WTC11 (cell line): Measurements from ENCODE around the gene IBA57. TPM values are rescaled to one million over a fixed set of nuclear protein-coding genes. Genes with fewer than 3 reads are reported as not detected.

Experiments
- ATAC-seq: fragments of 200-7000 bp; cut with Tn5 transposase; 2 replicates; pipeline ENCODE4 v1.10.0; 2021; ENCODE audit warnings: mild to moderate bottlenecking, moderate library complexity
- CTCF ChIA-PET: fragments of 300-600 bp; sonication (Branson Sonifier 250); formaldehyde crosslinking; loops from one replicate; lab custom pipeline; 2021; ENCODE audit warnings: antibody characterized with exemption; lab: Charles Lee
- POLR2A ChIA-PET: fragments of 350-600 bp; sonication (Branson Sonifier 250); formaldehyde crosslinking; loops from one replicate; lab custom pipeline; 2021; ENCODE audit warnings: antibody characterized with exemption; lab: Charles Lee
- DNase-seq: peaks from one replicate; pipeline ENCODE4 v3.0.0; 2021; ENCODE audit warnings: low spot score
- H3K27ac Mint-ChIP-seq: 2 replicates; pipeline ENCODE4 v1.8.0; 2021; ENCODE audit warnings: mixed read lengths
- H3K27me3 Mint-ChIP-seq: 2 replicates; pipeline ENCODE4 v1.8.0; 2021; ENCODE audit warnings: low read depth, mild to moderate bottlenecking, moderate library complexity, mixed read lengths
- H3K36me3 Mint-ChIP-seq: 2 replicates; pipeline ENCODE4 v1.8.0; 2021; ENCODE audit warnings: mixed read lengths
- H3K4me1 Mint-ChIP-seq: 2 replicates; pipeline ENCODE4 v1.8.0; 2022; ENCODE audit warnings: mixed read lengths
- H3K4me3 Mint-ChIP-seq: 2 replicates; pipeline ENCODE4 v1.8.0; 2021; ENCODE audit warnings: mild to moderate bottlenecking, moderate library complexity, mixed read lengths
- H3K9me3 Mint-ChIP-seq: 2 replicates; pipeline ENCODE4 v1.8.0; 2021; ENCODE audit warnings: mixed read lengths
- EMX1 ChIP-seq: fragments of 250-450 bp; sonication (Bioruptor Pico); IDR thresholded peaks from 2 replicates; pipeline ENCODE4 v1.8.0; 2021; ENCODE audit warnings: mild to moderate bottlenecking
- FOXP1 ChIP-seq: sonication (generic); formaldehyde crosslinking; IDR thresholded peaks from 2 replicates; pipeline ENCODE4 v1.8.0; 2022; ENCODE audit warnings: missing genetic modification reagents, mild to moderate bottlenecking, moderate library complexity, borderline replicate concordance
- JAZF1 ChIP-seq: fragments of 250-450 bp; sonication (Bioruptor Pico); IDR thresholded peaks from 2 replicates; pipeline ENCODE4 v1.9.0; 2021; ENCODE audit warnings: moderate library complexity, mild to moderate bottlenecking, inconsistent platforms
- JUN ChIP-seq: sonication (generic); formaldehyde crosslinking; IDR thresholded peaks from 2 replicates; pipeline ENCODE4 v1.8.0; 2023; ENCODE audit warnings: mild to moderate bottlenecking, missing genetic modification reagents
- MYBL2 ChIP-seq: sonication (generic); formaldehyde crosslinking; IDR thresholded peaks from 2 replicates; pipeline ENCODE4 v1.8.1; 2023; ENCODE audit warnings: mild to moderate bottlenecking, moderate library complexity, missing genetic modification reagents
- NFATC4 ChIP-seq: fragments of 250-450 bp; sonication (Bioruptor Pico); IDR thresholded peaks from 2 replicates; pipeline ENCODE4 v1.9.0; 2021; ENCODE audit warnings: mild to moderate bottlenecking
- NR1H2 ChIP-seq: sonication (generic); formaldehyde crosslinking; IDR thresholded peaks from 2 replicates; pipeline ENCODE4 v1.9.0; 2021; ENCODE audit warnings: mild to moderate bottlenecking, moderate library complexity, missing genetic modification reagents
- SMAD4 ChIP-seq: sonication (generic); formaldehyde crosslinking; IDR thresholded peaks from 2 replicates; pipeline ENCODE4 v1.8.0; 2022; ENCODE audit warnings: mild to moderate bottlenecking, missing genetic modification reagents
- TCF7 ChIP-seq: sonication (generic); formaldehyde crosslinking; IDR thresholded peaks from 2 replicates; pipeline ENCODE4 v1.8.0; 2022; ENCODE audit warnings: mild to moderate bottlenecking, low read depth, missing genetic modification reagents, moderate library complexity
- ZNF121 ChIP-seq: sonication (generic); formaldehyde crosslinking; IDR thresholded peaks from 2 replicates; pipeline ENCODE4 v1.8.0; 2023; ENCODE audit warnings: missing genetic modification reagents
- ZNF671 ChIP-seq: fragments of 250-450 bp; sonication (Bioruptor Pico); IDR thresholded peaks from 2 replicates; pipeline ENCODE4 v1.8.0; 2021; ENCODE audit warnings: mild to moderate bottlenecking
- total RNA-seq: library from RNA; stranded (reverse); gene quantifications from 3 replicates; pipeline ENCODE4 v1.2.3, GENCODE V29; 2021
- TF ChIP-seq, protein P1 (sequence below): sonication (generic); formaldehyde crosslinking; IDR thresholded peaks from 2 replicates; pipeline ENCODE4 v1.8.1; 2023; ENCODE audit warnings: mild to moderate bottlenecking, missing genetic modification reagents
- TF ChIP-seq, protein P2 (sequence below): fragments of 250-450 bp; sonication (Bioruptor Pico); IDR thresholded peaks from 2 replicates; pipeline ENCODE4 v1.9.0; 2021; ENCODE audit warnings: mild to moderate bottlenecking
- TF ChIP-seq, protein P3 (sequence below): sonication (generic); formaldehyde crosslinking; IDR thresholded peaks from 2 replicates; pipeline ENCODE4 v1.8.0; 2022; ENCODE audit warnings: mild to moderate bottlenecking, missing genetic modification reagents
- TF ChIP-seq, protein P4 (sequence below): sonication (generic); formaldehyde crosslinking; IDR thresholded peaks from 2 replicates; pipeline ENCODE4 v1.8.0; 2023; ENCODE audit warnings: mild to moderate bottlenecking, missing genetic modification reagents
- TF ChIP-seq, protein P5 (sequence below): sonication (generic); formaldehyde crosslinking; IDR thresholded peaks from 2 replicates; pipeline ENCODE4 v1.8.1; 2023; ENCODE audit warnings: mild to moderate bottlenecking, missing genetic modification reagents, borderline replicate concordance
- TF ChIP-seq, protein P6 (sequence below): sonication (generic); formaldehyde crosslinking; IDR thresholded peaks from 2 replicates; pipeline ENCODE4 v1.8.1; 2022; ENCODE audit warnings: mild to moderate bottlenecking, missing genetic modification reagents, moderate library complexity, borderline replicate concordance
- TF ChIP-seq, protein P7 (sequence below): sonication (generic); formaldehyde crosslinking; conservative IDR thresholded peaks from 2 replicates; pipeline ENCODE4 v1.8.1; 2023; ENCODE audit warnings: mild to moderate bottlenecking, low read depth, missing genetic modification reagents, moderate library complexity

The IBA57 gene
- total RNA-seq, 1 experiment from 2014 or later: 11.4 TPM

DNA sequence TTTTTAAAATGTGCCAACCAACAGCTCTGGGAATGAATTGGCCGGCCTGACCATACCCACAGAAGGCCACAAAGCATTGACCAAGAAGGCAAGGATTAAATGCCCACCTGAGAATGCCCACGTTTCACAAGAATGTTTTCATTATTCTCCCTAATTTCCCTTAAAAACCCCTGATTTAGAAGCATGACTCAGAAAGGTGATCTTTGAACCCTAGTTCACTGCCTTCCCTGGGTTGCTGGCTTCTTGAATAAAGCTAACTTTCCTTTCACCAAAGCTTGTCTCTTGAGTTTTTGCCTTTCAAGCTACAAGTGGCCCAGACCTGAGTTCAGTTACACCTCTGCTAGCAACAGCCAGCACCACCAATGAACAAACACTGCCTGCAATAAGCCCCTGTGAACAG, 42.1 kb upstream of the IBA57 start:
- Mint-ChIP-seq H3K27ac (no peak overlapping the region), H3K36me3 (peaks cover 10% of the 10 kb centered on the region), H3K9me3 (peaks cover 26% of the 10 kb centered on the region), H3K4me3 (no peak overlapping the region), H3K4me1 (no peaks in the 10 kb centered on the region), H3K27me3 (peaks cover 88% of the 10 kb centered on the region)
- TF ChIP-seq, protein P1, sequence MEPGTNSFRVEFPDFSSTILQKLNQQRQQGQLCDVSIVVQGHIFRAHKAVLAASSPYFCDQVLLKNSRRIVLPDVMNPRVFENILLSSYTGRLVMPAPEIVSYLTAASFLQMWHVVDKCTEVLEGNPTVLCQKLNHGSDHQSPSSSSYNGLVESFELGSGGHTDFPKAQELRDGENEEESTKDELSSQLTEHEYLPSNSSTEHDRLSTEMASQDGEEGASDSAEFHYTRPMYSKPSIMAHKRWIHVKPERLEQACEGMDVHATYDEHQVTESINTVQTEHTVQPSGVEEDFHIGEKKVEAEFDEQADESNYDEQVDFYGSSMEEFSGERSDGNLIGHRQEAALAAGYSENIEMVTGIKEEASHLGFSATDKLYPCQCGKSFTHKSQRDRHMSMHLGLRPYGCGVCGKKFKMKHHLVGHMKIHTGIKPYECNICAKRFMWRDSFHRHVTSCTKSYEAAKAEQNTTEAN: no peak
- TF ChIP-seq, protein P2, sequence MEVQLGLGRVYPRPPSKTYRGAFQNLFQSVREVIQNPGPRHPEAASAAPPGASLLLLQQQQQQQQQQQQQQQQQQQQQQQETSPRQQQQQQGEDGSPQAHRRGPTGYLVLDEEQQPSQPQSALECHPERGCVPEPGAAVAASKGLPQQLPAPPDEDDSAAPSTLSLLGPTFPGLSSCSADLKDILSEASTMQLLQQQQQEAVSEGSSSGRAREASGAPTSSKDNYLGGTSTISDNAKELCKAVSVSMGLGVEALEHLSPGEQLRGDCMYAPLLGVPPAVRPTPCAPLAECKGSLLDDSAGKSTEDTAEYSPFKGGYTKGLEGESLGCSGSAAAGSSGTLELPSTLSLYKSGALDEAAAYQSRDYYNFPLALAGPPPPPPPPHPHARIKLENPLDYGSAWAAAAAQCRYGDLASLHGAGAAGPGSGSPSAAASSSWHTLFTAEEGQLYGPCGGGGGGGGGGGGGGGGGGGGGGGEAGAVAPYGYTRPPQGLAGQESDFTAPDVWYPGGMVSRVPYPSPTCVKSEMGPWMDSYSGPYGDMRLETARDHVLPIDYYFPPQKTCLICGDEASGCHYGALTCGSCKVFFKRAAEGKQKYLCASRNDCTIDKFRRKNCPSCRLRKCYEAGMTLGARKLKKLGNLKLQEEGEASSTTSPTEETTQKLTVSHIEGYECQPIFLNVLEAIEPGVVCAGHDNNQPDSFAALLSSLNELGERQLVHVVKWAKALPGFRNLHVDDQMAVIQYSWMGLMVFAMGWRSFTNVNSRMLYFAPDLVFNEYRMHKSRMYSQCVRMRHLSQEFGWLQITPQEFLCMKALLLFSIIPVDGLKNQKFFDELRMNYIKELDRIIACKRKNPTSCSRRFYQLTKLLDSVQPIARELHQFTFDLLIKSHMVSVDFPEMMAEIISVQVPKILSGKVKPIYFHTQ (CRISPR knock-in tag): no peak
- no peak for TF ChIP-seq NFATC4 (CRISPR knock-in tag)
- TF ChIP-seq, protein P3, sequence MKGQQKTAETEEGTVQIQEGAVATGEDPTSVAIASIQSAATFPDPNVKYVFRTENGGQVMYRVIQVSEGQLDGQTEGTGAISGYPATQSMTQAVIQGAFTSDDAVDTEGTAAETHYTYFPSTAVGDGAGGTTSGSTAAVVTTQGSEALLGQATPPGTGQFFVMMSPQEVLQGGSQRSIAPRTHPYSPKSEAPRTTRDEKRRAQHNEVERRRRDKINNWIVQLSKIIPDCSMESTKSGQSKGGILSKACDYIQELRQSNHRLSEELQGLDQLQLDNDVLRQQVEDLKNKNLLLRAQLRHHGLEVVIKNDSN (CRISPR knock-in tag): no peak
- no peak for TF ChIP-seq MYBL2 (CRISPR knock-in tag)
- TF ChIP-seq, protein P4, sequence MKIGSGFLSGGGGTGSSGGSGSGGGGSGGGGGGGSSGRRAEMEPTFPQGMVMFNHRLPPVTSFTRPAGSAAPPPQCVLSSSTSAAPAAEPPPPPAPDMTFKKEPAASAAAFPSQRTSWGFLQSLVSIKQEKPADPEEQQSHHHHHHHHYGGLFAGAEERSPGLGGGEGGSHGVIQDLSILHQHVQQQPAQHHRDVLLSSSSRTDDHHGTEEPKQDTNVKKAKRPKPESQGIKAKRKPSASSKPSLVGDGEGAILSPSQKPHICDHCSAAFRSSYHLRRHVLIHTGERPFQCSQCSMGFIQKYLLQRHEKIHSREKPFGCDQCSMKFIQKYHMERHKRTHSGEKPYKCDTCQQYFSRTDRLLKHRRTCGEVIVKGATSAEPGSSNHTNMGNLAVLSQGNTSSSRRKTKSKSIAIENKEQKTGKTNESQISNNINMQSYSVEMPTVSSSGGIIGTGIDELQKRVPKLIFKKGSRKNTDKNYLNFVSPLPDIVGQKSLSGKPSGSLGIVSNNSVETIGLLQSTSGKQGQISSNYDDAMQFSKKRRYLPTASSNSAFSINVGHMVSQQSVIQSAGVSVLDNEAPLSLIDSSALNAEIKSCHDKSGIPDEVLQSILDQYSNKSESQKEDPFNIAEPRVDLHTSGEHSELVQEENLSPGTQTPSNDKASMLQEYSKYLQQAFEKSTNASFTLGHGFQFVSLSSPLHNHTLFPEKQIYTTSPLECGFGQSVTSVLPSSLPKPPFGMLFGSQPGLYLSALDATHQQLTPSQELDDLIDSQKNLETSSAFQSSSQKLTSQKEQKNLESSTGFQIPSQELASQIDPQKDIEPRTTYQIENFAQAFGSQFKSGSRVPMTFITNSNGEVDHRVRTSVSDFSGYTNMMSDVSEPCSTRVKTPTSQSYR (CRISPR knock-in tag): no peak
- no peak for TF ChIP-seq SMAD4 (CRISPR knock-in tag)
- TF ChIP-seq JUN (CRISPR knock-in tag): no peak
- no peak for TF ChIP-seq FOXP1 (CRISPR knock-in tag)
- no peak for TF ChIP-seq EMX1 (CRISPR knock-in tag)
- no peak for TF ChIP-seq JAZF1 (CRISPR knock-in tag)
- POLR2A ChIA-PET: no interaction called here
- DNase-seq: no peak
- CTCF ChIA-PET: no interaction called here
- no peak for ATAC-seq

DNA sequence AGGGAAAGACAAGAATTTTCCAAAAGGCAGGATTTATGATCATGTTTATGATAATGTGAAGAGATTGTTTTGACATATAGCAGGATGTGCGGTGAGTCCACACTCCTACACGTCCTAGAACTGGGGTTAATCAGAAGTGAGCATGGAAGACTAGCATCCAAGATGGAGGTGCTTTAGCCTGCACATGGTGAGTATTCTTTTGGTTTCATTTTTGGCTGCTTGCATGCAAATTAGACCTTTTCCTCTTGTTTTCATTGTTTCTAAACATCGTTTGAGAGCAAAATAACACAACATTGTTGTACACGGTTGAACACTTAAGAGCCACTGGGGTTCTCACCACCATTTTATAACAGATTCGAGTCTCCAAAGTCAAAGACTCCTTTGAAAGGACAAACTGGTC, 40.4 kb upstream of the IBA57 start:
- no peak for DNase-seq
- POLR2A ChIA-PET: no interaction called here
- peaks cover 12% of the 10 kb centered on the region for H3K9me3 Mint-ChIP-seq
- H3K4me3 Mint-ChIP-seq: no peak overlapping the region
- CTCF ChIA-PET: interaction anchor here (0.7 to 1.5 kb wide), 2 partner anchors 40 to 121 kb away, joined by 3 to 6 read pairs; no protein-coding TSS in a partner anchor
- H3K36me3 Mint-ChIP-seq: no peaks in the 10 kb centered on the region
- no peaks in the 10 kb centered on the region for H3K4me1 Mint-ChIP-seq
- no peak overlapping the region for H3K27ac Mint-ChIP-seq
- H3K27me3 Mint-ChIP-seq: peaks cover 91% of the 10 kb centered on the region
- no peak for ATAC-seq
- TF ChIP-seq, protein P5, sequence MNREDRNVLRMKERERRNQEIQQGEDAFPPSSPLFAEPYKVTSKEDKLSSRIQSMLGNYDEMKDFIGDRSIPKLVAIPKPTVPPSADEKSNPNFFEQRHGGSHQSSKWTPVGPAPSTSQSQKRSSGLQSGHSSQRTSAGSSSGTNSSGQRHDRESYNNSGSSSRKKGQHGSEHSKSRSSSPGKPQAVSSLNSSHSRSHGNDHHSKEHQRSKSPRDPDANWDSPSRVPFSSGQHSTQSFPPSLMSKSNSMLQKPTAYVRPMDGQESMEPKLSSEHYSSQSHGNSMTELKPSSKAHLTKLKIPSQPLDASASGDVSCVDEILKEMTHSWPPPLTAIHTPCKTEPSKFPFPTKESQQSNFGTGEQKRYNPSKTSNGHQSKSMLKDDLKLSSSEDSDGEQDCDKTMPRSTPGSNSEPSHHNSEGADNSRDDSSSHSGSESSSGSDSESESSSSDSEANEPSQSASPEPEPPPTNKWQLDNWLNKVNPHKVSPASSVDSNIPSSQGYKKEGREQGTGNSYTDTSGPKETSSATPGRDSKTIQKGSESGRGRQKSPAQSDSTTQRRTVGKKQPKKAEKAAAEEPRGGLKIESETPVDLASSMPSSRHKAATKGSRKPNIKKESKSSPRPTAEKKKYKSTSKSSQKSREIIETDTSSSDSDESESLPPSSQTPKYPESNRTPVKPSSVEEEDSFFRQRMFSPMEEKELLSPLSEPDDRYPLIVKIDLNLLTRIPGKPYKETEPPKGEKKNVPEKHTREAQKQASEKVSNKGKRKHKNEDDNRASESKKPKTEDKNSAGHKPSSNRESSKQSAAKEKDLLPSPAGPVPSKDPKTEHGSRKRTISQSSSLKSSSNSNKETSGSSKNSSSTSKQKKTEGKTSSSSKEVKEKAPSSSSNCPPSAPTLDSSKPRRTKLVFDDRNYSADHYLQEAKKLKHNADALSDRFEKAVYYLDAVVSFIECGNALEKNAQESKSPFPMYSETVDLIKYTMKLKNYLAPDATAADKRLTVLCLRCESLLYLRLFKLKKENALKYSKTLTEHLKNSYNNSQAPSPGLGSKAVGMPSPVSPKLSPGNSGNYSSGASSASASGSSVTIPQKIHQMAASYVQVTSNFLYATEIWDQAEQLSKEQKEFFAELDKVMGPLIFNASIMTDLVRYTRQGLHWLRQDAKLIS (CRISPR knock-in tag): no peak
- no peak for TF ChIP-seq NR1H2 (CRISPR knock-in tag)
- TF ChIP-seq ZNF671: no peak
- no peak for TF ChIP-seq ZNF121 (CRISPR knock-in tag)
- TF ChIP-seq, protein P6, sequence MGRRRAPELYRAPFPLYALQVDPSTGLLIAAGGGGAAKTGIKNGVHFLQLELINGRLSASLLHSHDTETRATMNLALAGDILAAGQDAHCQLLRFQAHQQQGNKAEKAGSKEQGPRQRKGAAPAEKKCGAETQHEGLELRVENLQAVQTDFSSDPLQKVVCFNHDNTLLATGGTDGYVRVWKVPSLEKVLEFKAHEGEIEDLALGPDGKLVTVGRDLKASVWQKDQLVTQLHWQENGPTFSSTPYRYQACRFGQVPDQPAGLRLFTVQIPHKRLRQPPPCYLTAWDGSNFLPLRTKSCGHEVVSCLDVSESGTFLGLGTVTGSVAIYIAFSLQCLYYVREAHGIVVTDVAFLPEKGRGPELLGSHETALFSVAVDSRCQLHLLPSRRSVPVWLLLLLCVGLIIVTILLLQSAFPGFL (CRISPR knock-in tag): no peak
- TF ChIP-seq, protein P7, sequence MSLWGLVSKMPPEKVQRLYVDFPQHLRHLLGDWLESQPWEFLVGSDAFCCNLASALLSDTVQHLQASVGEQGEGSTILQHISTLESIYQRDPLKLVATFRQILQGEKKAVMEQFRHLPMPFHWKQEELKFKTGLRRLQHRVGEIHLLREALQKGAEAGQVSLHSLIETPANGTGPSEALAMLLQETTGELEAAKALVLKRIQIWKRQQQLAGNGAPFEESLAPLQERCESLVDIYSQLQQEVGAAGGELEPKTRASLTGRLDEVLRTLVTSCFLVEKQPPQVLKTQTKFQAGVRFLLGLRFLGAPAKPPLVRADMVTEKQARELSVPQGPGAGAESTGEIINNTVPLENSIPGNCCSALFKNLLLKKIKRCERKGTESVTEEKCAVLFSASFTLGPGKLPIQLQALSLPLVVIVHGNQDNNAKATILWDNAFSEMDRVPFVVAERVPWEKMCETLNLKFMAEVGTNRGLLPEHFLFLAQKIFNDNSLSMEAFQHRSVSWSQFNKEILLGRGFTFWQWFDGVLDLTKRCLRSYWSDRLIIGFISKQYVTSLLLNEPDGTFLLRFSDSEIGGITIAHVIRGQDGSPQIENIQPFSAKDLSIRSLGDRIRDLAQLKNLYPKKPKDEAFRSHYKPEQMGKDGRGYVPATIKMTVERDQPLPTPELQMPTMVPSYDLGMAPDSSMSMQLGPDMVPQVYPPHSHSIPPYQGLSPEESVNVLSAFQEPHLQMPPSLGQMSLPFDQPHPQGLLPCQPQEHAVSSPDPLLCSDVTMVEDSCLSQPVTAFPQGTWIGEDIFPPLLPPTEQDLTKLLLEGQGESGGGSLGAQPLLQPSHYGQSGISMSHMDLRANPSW (CRISPR knock-in tag): no peak
- TF ChIP-seq TCF7 (CRISPR knock-in tag): no peak
